SK-N-MC (cell line): Measurements from ENCODE around the gene CDH4.

Experiments
- EZH2 ChIP-seq: fragments of 200-600 bp; sonication (generic); IDR thresholded peaks from one replicate; pipeline ENCODE4 v1.6.1; 2017; ENCODE audit warnings: antibody characterized with exemption
- POLR2AphosphoS5 ChIP-seq: IDR thresholded peaks from 2 replicates; pipeline ENCODE4 v1.6.1; 2012; ENCODE audit warnings: mild to moderate bottlenecking, low read depth, low read length, borderline replicate concordance

- TF ChIP-seq EZH2: no peak
- TF ChIP-seq POLR2AphosphoS5: no peak
Measured at GRCh38 chr20:61449916-61450315, 197.9 kb downstream of the CDH4 start.
